Suppressor macrophage treated with lipopolysaccharide for 1 hour (primary cell): Measurements from ENCODE around the gene PACSIN3.
"Not testable (repeated sequence)": the region's sequence is repeated elsewhere in the genome, so short reads cannot be mapped to it uniquely, and the experiment has no call there.

ENCODE experiments used
- DNase-seq, 3 donors: peaks; one replicate each; pipeline ENCODE4 v3.0.0-alpha.2; 2020 to 2022

Gene PACSIN3

DNA sequence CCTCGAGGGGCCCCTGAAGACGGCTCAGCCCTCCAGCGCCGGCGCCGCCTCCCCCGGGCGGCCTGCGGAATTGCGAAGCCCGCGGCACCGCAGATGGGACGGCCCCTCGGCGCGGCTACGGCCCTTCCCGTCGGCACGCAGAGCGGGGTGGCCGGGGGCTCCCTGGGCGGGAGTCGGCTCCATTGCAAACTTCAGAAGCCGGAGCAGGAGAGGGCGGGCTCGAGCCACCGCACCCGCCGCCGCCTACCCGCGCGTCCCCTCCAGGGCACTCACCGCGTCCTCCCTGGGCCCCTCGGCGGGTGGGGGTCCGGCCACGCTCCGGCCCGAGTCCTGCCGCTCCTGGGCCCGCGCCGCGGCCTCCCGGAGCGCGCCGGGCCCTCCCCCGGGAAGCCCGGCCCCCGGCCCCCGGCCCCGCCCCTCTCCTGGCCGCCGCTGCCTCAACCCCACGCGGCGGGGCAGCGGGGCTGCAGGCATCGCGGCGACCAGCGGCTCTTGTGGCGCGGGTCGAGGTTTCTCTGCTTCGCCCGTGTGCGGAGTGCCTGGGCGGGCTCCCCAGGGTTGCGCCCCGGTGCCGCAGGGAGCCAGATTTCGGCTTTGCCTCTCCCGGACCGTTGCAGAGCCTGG is at the start of gene PACSIN3:
PACSIN3 (minus strand) TSS at position 359 of the 624 bp plus-strand sequence. CDS start 3,707 bp downstream, outside the sequence.
- DNase-seq = peak; percentile 33 to 82 (median 67)

GRCh38 chr11:47235163-47235562 is 48.9 kb upstream of the PACSIN3 start:
- no peak for DNase-seq

GRCh38 chr11:47234669-47235100 is 48.5 kb upstream of the PACSIN3 start:
- no peak for DNase-seq

DNA sequence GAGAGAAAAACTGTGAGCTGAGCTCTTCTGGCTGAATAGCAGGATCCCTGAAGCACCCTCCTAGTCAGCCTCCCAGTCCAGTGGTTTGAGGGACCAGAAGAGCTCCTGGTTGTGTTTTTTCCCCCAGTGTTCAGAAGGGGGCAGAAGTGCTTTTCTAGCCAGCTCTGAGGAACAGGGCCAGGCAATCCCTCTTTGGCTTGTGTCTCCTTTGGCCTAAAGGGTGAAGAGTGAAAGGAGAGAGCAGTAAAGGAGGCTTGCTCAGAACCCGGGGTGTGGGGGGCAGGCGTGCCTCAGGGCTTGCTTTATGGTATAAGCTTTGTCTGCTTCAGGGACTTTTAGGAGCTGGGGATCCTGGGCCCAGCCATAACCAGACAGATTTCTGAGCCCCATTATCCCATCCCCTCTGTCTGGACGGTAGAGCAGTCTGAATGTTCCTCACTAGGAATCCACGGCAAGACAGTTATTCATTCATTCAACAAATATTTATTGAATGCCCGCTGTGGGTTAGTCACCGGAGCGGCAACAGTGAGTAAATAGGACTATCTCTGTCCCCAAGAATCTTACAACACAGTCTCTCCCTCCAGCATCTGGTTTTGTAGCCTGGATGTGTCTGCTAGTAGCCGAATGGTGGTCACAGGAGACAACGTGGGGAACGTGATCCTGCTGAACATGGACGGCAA is 47.9 kb upstream of the PACSIN3 start:
- peak; percentile 69 to 76 (median 74) for DNase-seq

DNA sequence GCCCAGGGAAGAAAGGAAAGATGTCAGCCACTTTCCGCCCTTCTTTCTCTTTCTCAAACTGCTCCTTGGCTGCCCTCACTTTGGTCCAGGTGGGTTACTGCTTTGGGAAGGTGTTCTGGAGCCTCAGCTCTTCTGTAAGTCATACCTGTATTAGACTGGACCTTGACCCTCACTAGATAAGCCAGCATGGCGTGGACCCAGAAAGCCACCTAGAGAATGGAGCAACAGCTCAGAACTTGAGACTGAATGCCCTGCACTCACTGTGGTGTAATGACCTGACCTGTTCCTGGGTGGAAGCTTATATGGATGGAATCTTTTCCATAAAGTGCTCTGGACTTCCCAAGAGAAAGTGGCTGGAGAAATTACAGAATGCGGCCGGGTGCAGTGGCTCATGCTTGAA is 46.8 kb upstream of the PACSIN3 start:
- no peak for DNase-seq

- no peak for DNase-seq
These were observed 42.9 kb upstream of the PACSIN3 start for GRCh38 chr11:47229161-47229560.

DNA sequence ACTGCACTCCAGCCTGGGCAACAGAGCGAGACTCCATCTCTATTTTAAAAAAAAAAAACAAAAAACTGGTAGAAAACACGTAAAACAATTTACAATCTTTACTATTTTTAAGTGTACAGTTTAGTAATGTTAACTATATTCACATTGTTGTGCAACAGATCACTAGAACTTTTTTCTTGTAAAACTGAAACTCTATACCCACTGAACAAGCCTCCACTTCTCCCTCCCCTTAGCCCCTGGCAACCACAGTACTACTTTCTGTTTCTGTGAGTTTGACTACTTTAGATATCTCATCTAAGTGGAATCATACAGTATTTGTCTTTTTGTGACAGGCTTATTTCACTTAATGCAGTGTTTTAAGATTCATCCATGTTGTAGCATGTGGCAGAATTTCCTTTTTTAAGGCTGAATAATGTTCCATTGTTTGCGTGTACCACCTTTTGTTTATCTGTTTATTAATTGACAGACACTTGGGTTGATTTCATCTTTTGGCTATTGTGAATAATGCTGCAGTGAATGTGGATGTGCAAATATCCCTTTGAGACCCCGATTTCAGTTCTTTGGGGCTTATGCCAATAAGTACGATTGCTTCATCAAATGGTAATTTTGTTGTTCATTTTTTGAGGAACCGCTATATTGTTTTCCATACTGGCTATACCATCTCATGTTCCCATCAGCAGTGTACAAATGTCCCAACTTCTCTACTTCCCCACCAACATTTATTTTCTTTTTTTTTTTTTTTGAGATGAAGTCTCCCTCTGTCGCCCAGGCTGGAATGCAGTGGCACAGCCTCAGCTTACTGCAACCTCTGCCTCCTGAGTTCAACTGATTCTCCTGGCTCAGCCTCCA is 39.5 kb upstream of the PACSIN3 start:
- peak; percentile 46 to 59 (median 59) for DNase-seq

GRCh38 chr11:47222696-47223095 is 36.5 kb upstream of the PACSIN3 start:
- no peak for DNase-seq

GRCh38 chr11:47220401-47220821 is 34.2 kb upstream of the PACSIN3 start:
- DNase-seq = peak in 1 of 3 donors; percentile 32

- DNase-seq = peak; percentile 77 to 88 (median 80)
These were observed 30.0 kb upstream of the PACSIN3 start for GRCh38 chr11:47216121-47216798.

DNA sequence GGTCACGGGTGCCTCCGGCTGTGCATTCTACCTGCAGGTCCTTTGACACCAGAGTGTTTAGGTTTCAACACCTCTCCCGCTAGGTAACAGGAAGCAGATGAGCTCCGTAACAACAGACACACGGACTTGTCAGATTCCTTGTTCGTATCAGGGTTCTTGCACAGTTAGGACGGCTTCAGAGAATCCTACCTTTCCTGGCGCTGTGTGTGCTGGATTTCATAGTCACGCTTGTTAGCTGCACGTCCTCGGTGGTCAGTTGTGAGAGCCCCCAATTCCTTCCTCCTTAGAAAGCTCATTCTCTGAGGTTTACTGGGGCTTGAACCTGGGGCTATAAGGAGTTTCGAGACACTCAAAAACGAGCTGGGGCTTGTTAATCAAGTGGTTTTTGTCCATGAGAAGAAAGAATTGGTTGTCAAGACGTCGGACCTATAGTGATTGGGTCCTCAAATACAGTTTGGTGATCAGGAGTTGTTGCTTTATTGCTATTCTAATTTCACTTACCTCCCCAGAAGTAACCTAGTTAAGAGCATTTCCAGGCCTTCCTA is 29.2 kb upstream of the PACSIN3 start:
- DNase-seq = no peak

- DNase-seq = peak; percentile 93 to 94 (median 94)
These were observed 27.8 kb upstream of the PACSIN3 start for GRCh38 chr11:47213950-47214565.

DNA sequence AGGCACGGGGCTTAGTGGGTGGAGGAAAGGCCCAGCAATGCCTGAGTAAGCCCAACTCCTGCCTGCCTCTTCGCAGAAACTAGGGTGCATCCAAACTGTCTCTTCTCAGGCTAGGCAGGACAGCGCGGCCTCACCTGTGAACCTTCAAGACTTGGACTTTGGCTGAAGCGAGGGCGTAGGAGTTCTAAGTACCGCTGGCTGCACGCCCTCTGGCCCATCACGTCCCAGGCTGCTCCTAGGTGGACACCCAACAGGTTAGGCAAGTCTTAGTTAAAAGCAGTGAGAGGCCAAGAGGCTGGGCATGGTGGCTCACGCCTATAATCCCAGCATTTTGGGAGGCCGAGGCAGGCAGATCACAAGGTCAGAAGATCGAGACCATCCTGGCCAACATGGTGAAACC is 26.7 kb upstream of the PACSIN3 start:
- no peak for DNase-seq

- no peak for DNase-seq
These were observed 22.4 kb upstream of the PACSIN3 start for GRCh38 chr11:47208628-47209027.

DNA sequence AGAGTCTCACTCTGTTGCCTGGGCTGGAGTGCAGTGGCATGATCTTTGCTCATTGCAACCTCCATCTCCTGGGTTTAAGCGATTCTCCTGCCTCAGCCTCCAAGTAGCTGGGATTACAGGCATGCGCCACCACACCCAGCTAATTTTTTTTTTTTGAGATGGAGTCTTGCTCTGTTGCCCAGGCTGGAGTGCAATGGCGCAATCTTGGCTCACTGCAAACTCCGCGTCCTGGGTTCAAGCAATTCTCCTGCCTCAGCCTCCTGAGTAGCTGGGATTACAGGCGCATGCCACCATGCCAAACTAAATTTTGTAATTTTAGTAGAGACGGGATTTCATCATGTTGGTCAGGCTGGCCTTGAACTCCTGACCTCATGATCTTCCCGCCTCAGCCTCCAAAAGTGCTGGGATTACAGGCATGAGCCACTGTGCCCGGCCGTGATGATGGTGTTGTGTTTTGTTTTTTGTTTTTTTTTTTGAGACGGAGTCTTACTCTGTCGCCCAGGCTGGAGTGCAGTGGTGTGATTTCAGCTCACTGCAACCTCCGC is 21.8 kb upstream of the PACSIN3 start:
- not testable (repeated sequence) for DNase-seq

DNA sequence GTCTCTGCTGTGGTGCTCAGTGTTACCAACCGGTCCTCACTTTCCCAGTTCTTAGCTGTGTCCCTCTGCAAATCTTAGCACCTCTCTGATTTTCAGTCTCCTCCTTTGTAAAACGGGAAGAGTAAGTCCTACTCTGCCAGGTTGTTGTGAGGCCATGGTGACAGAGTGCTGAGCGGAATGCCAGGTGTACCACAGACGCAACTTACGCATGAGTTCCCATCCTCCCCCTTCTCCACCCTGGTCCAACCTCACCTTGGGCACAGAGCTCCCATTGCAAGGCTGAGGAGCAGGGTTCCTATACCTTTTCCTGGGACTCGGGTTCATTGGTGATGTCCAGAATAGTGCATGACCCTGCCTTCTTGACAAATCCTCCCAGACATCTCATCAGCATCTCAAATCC is 21.2 kb upstream of the PACSIN3 start:
- DNase-seq = no peak

DNA sequence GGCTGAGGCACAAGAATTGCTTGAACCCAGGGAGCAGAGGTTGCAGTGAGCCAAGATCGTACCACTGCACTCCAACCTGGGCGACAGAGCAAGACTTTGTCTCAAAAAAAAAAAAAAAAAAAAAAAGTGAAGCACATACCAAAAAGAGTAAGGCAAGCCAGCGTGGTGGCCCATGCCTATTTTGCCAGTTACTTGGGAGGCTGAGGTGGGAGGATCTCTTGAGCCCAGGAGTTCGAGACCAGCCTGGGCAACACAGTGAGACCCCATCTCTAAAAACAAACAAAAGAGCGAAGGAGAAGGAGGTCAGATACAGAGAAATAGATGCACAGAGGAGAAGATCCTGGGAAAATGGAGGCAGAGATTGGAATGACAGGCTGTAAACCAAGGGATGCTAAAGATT is 20.3 kb upstream of the PACSIN3 start:
- not testable (repeated sequence) for DNase-seq

GRCh38 chr11:47204637-47204989 is 18.4 kb upstream of the PACSIN3 start:
- DNase-seq = peak; percentile 49 to 53 (median 53)

GRCh38 chr11:47202576-47202975 is 16.3 kb upstream of the PACSIN3 start:
- no peak for DNase-seq

DNA sequence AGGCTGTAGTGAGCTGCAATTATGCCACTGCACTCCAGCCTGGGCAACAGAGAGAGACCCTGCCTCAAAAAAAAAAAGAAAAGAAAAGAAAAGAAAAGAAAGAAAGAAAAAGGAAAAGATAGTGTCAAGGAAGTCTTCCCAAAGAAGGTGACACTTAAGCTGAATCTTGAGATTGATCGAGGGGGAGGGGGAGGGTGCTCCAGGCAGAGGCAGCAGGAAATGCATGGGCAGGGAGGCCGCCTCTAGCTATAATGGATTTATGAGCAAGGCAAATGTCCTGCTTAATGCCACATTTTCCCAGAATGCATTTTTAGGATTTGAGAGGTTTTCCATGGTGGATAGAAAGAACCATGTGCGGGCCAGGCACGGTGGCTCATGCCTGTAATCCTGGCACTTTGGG is 14.8 kb upstream of the PACSIN3 start:
- DNase-seq = no peak

- DNase-seq = not testable (repeated sequence)
These were observed 11.9 kb upstream of the PACSIN3 start for GRCh38 chr11:47198161-47198560.

DNA sequence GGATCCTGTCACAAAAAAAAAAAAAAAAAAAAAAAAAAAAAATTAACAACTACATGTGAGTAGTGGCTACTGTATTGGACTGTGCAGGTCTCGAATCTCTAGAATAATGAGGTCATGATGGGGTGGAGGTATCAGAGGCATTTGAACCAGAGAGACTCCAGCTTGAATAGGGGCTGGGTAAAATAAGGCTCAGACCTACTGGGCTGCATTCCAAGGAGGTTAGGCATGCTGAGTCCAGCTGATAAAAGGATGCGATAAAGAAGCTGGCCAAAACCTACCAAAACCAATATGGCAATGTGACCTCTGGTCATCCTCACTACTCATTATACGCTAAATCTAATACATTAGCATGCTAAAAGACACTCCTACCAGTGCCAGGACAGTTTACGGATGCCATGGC is 5.9 kb upstream of the PACSIN3 start:
- no peak for DNase-seq
